Omental fat pad (tissue), 4 donors: ENCODE data around the gene SPP1. TPM values are rescaled to one million over a fixed set of nuclear protein-coding genes. Genes with fewer than 3 reads are reported as not detected.
A peak's percentile ranks its signal among the peaks of the same experiment; 100 is the strongest.

Experiments used
- ATAC-seq: fragments of 150-250 bp; one replicate; pipeline ENCODE4 v1.9.1; 2016; ENCODE audit warnings: mild to moderate bottlenecking, moderate library complexity; ENCODE audit not compliant: low FRiP score
- DNase-seq: peaks from one replicate; pipeline ENCODE4 v3.0.0-alpha.2; 2019; ENCODE audit warnings: low spot score
- total RNA-seq, 4 donors: library from RNA; depleted of rRNA; stranded (reverse); fragments of >200 nt; gene quantifications; one replicate each; pipeline ENCODE4 v1.1.0, GENCODE V29; 2016
- TF ChIP-seq, protein P1 (sequence below), 3 donors: fragments of 450-650 bp; IDR thresholded peaks; one replicate each; pipeline ENCODE4 v1.5.1; 2016 to 2017; ENCODE audit warnings: antibody characterized with exemption in 3 of 3, mild to moderate bottlenecking in 3 of 3, moderate library complexity in 2 of 3

Gene SPP1
- total RNA-seq, 4 donors from 2014 or later: 7.9 to 1,073 (median 45.8) TPM

DNA sequence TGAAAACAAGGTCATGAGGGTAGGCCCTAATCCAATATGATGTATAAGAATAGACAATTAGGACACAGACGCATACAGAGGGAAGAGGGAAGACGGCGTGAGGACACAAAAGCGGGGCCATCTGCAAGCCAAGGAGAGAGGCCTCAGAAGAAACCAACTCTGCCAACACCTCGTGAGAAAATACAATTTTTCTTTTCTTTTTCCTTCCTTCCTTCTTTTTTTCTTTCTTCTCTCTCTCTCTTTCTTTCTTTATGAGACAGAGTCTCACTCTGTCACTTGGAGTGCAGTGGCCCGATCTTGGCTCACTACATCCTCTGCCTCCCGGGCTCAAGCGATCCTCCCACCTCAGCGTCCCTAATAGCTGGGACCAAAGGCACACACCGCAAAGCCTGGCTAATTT, 30.4 kb downstream of the SPP1 start:
- TF ChIP-seq, protein P1, sequence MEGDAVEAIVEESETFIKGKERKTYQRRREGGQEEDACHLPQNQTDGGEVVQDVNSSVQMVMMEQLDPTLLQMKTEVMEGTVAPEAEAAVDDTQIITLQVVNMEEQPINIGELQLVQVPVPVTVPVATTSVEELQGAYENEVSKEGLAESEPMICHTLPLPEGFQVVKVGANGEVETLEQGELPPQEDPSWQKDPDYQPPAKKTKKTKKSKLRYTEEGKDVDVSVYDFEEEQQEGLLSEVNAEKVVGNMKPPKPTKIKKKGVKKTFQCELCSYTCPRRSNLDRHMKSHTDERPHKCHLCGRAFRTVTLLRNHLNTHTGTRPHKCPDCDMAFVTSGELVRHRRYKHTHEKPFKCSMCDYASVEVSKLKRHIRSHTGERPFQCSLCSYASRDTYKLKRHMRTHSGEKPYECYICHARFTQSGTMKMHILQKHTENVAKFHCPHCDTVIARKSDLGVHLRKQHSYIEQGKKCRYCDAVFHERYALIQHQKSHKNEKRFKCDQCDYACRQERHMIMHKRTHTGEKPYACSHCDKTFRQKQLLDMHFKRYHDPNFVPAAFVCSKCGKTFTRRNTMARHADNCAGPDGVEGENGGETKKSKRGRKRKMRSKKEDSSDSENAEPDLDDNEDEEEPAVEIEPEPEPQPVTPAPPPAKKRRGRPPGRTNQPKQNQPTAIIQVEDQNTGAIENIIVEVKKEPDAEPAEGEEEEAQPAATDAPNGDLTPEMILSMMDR (IDR thresholded peaks at IDR 0.05): no peak
- DNase-seq (no peak), ATAC-seq (no peak)

DNA sequence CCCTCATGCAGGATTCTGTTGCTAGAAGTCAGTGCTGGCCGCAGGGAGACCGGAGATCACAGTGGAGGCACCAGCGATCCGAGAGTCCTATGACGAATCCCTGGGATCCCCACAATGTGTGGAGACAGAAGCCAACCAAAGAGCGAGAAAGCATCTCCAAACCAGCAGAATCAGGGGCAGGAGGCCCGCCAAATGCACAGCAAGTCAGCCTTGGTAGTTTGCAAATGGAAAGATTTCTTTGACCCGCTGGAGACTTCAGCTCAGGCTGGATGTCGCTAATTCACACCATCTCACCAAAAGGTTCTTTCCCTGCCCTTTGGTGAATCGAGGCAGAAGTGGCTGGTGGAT, 31.4 kb downstream of the SPP1 start:
- TF ChIP-seq, protein P1 (IDR thresholded peaks at IDR 0.05): no peak
- no peak for ATAC-seq
- DNase-seq: no peak

DNA sequence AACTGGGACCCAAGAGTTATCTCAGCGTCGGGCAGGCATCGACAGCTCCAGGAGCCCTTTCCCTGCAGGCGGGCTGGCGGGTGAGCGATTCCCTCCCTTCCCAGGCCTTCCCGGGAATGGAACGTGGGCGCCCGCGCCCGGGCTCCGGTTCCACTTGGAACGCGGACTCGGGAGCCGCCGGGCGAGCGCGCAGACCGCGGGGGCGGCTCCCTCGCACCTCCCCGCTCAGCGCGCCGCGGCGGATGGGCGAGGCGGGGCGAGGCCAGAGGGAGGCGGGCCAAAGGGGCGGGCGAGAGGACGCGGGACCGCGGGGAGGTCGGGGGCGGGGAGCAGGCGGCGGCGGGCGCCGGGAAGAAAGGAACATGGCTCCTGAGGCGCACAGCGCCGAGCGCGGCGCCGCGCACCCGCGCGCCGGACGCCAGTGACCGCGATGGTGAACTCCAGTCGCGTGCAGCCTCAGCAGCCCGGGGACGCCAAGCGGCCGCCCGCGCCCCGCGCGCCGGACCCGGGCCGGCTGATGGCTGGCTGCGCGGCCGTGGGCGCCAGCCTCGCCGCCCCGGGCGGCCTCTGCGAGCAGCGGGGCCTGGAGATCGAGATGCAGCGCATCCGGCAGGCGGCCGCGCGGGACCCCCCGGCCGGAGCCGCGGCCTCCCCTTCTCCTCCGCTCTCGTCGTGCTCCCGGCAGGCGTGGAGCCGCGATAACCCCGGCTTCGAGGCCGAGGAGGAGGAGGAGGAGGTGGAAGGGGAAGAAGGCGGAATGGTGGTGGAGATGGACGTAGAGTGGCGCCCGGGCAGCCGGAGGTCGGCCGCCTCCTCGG, 32.0 kb downstream of the SPP1 start, which contains the start of gene PKD2:
TSS of gene PKD2 (plus strand) at position 332 of the 818 bp plus-strand sequence. CDS start at position 431, 99 bp downstream.
- ATAC-seq (peak; percentile 87), DNase-seq (peak; percentile 51)
- TF ChIP-seq, protein P1 (IDR thresholded peaks at IDR 0.05): no peak

DNA sequence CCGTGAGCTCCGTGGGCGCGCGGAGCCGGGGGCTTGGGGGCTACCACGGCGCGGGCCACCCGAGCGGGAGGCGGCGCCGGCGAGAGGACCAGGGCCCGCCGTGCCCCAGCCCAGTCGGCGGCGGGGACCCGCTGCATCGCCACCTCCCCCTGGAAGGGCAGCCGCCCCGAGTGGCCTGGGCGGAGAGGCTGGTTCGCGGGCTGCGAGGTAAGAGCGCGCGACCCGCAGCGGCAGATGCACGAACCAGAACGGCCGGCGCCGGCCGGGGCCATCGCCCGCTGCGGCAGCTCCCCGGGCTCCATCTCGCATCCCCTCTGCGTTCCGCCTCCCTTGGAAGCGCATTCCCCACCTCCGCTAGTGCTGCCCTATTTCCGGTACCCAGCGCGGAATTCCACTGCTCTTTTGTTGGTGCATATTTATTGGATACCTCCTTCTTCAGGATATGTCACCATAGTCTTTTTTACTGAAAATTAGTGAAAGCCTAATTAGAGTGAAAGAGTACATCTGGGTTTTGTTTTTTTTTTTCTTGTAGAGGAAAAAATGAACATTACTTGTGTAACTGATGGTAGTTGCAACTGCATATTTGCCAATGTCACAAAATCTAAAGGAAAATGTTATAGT, 32.7 kb downstream of the SPP1 start:
- ATAC-seq (peak; percentile 10), DNase-seq (no peak)
- TF ChIP-seq, protein P1 (IDR thresholded peaks at IDR 0.05): no peak

DNA sequence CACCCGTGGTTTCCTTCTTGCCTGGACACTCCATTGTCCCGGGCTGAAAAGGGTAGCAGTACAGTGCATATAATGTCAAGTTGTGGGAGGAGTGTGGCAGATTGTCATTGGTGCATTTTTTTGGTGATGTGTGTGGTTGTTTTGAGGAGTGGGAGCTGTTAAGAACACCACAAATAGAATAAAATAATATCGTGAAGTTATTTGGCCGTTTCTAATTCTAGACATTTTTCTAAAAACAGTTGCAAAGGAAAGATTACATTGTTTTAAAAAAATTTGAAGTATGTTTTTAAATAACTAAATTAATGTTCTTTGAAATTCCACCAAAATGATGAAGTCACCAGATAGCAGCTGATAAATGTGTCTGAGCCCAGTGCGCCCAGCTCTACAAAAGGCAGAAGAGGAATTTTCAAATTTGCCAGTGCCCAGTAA, 33.2 kb downstream of the SPP1 start:
- ATAC-seq: no peak
- DNase-seq: no peak
- TF ChIP-seq, protein P1 (IDR thresholded peaks at IDR 0.05): no peak

DNA sequence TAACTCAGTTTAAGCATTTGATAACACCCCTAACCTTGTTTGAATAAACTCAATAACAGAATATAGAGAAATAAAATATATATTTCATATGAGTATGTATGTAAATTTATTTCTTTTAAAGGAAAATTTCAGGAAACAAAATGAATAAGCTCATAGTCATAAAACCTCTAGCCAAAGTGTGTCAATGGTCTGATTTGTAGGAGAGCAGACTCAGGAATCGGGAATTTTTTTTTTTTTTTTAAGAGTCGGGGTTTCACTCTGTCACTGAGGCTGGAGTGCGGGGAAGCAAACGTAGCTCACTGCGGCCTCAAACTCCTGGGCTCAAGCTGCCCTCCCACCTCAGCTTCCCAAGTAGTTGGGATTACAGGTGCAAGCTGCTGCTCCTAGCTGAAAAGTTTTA, 34.4 kb downstream of the SPP1 start:
- DNase-seq (no peak), ATAC-seq (no peak)
- TF ChIP-seq, protein P1 (IDR thresholded peaks at IDR 0.05): no peak
